ENCODE data around the gene ANKRD23. TPM values are rescaled to one million over a fixed set of nuclear protein-coding genes. Genes with fewer than 3 reads are reported as not detected.

The ANKRD23 gene
- total and polyA plus RNA-seq, 2 of the 8 experiments (the other 6 are each of a cell fraction or from before 2014, with no cell fraction given) = 3.4 to 3.5 TPM

DNA sequence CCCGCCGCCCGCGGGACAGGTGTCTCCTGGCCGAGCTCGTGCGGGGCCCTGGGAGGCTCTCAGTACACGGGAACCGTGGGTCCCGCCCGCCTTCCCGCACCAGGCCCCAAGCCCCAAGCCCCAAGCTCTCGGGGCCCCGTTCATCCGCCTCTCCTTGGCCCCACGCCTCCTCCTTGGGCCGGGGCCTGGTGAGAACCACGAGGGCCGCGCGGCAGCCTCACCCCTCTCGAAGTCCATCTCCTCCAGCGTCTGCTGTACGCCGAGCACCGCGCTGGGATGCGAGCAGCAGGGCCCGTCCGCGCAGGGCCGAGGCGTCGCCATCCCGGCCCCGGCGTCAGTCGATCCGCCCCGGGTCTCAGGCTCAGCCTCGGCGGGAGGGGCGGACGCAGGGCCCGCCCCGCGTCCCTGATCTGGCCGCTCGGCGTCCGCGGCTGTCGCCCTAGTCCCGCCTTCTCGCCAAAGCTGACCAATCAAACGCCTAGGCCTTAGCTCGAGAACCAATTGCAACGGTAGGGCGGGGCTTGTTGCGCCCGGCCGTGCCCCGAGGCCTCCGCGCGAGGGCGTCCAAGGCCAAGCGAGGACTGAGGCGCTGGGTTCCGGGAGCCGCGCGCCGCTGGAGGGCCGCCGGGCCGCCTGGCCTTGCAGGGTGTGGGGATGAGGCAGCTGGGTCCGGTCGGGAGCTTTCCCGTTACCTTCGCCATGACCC, 14.0 kb upstream of the ANKRD23 start, which contains the start of gene ANKRD39 (continued):
- TF ChIP-seq BCL11A (IDR thresholded peaks at IDR 0.05; ENCODE audit: low read depth in 2 of 2, low read length in 2 of 2) (no peak), PHF8 (conservative IDR thresholded peaks at IDR 0.05; ENCODE audit: low read depth, low read length) (peak; percentile 65), GABPA (IDR thresholded peaks at IDR 0.05; ENCODE audit: borderline replicate concordance, insufficient read depth, low read length) (peak; percentile 34; the same call in 1 of the 2 replicates), MAFK (IDR thresholded peaks at IDR 0.05; ENCODE audit: low read depth, low read length) (no peak), POU5F1 (IDR thresholded peaks at IDR 0.05; ENCODE audit: low read depth, low read length) (no peak), ASH2L (IDR thresholded peaks at IDR 0.05; ENCODE audit: low read length) (no peak), CHD1 (IDR thresholded peaks at IDR 0.05; ENCODE audit: low read depth, low read length) (no peak), ZNF274 (IDR thresholded peaks at IDR 0.05; ENCODE audit: borderline replicate concordance, extremely low read depth, low read length) (no peak), EP300 (IDR thresholded peaks at IDR 0.05; ENCODE audit: borderline replicate concordance in 1 of 2, low read depth in 2 of 2, low read length in 2 of 2) (no peak), JUN (IDR thresholded peaks at IDR 0.05; ENCODE audit: low read depth, low read length) (no peak), RXRA (IDR thresholded peaks at IDR 0.05; ENCODE audit: insufficient read depth, low read depth, low read length) (no peak), BRCA1 (IDR thresholded peaks at IDR 0.05; ENCODE audit: low read depth, low read length) (no peak), TAF1 (IDR thresholded peaks at IDR 0.05; ENCODE audit: low read depth, low read length) (peak; percentile 71), CBX5 (IDR thresholded peaks at IDR 0.05; ENCODE audit: low read depth, low read length) (no peak), YY1 (IDR thresholded peaks at IDR 0.05; ENCODE audit: low read depth, low read length) (peak; percentile 24; the same call in 1 of the 2 replicates), CEBPB (IDR thresholded peaks at IDR 0.05; ENCODE audit: low read depth, low read length) (no peak), GTF2F1 (IDR thresholded peaks at IDR 0.05; ENCODE audit: borderline replicate concordance, low read depth, low read length) (no peak)
- TF ChIP-seq, protein P1, sequence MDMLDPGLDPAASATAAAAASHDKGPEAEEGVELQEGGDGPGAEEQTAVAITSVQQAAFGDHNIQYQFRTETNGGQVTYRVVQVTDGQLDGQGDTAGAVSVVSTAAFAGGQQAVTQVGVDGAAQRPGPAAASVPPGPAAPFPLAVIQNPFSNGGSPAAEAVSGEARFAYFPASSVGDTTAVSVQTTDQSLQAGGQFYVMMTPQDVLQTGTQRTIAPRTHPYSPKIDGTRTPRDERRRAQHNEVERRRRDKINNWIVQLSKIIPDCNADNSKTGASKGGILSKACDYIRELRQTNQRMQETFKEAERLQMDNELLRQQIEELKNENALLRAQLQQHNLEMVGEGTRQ (IDR thresholded peaks at IDR 0.05; ENCODE audit: low read length) = no peak
- TF ChIP-seq, protein P2, sequence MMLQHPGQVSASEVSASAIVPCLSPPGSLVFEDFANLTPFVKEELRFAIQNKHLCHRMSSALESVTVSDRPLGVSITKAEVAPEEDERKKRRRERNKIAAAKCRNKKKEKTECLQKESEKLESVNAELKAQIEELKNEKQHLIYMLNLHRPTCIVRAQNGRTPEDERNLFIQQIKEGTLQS (IDR thresholded peaks at IDR 0.05; ENCODE audit: insufficient read depth, low read depth, low read length) = no peak

Measured in H1 (cell line).